Muscle of leg (tissue), 11 donors: ENCODE data around the gene CLEC17A. TPM values are rescaled to one million over a fixed set of nuclear protein-coding genes. Genes with fewer than 3 reads are reported as not detected.
"Not testable (repeated sequence)": the region's sequence is repeated elsewhere in the genome, so short reads cannot be mapped to it uniquely, and the experiment has no call there.

Experiments used
- DNase-seq: peaks from one replicate; pipeline ENCODE4 v3.0.0; 2013
- H3K27ac ChIP-seq: one replicate; pipeline ENCODE4 v1.5.1; 2013; ENCODE audit warnings: mild to moderate bottlenecking, low read length, control low read depth
- H3K27me3 ChIP-seq: one replicate; pipeline ENCODE4 v1.6.1; 2013; ENCODE audit warnings: low read length; ENCODE audit not compliant: control insufficient read depth, insufficient read depth
- H3K36me3 ChIP-seq: one replicate; pipeline ENCODE4 v1.6.1; 2013; ENCODE audit warnings: low read length; ENCODE audit not compliant: control insufficient read depth, insufficient read depth
- H3K4me1 ChIP-seq: one replicate; pipeline ENCODE4 v1.6.1; 2013; ENCODE audit warnings: low read length; ENCODE audit not compliant: control insufficient read depth, insufficient read depth
- H3K4me3 ChIP-seq: one replicate; pipeline ENCODE4 v1.5.1; 2013; ENCODE audit warnings: low read length, control low read depth
- H3K9me3 ChIP-seq: replicated peaks from 2 replicates; pipeline ENCODE4 v1.6.1; 2013; ENCODE audit warnings: low read depth, low read length; ENCODE audit not compliant: control insufficient read depth
- WGBS: methylation state at CpG from one replicate; pipeline ENCODE4 v1.1.5; 2013; ENCODE audit warnings: missing lambda C conversion rate; ENCODE audit not compliant: insufficient coverage; 5-methylcytosine and 5-hydroxymethylcytosine counted together
- polyA plus RNA-seq, 8 donors: library from polyadenylated mRNA; unstranded; fragments of 120-200 nt; gene quantifications; one replicate each; pipeline versions ENCODE4 v1.2.1 to v1.2.3, GENCODE V29; 2013; ENCODE audit warnings: inconsistent platforms in 1 of 8, low replicate concordance in 1 of 8; ENCODE audit not compliant: insufficient read length in 8 of 8, insufficient read depth in 1 of 8
- total RNA-seq: library from RNA; stranded (reverse); fragments of 120-200 nt; gene quantifications from one replicate; pipeline ENCODE4 v1.2.4, GENCODE V29; 2013

Gene CLEC17A
- total and polyA plus RNA-seq, 9 donors, result 0.09 to 0.19 (median 0.12) TPM; not detected in 4

DNA sequence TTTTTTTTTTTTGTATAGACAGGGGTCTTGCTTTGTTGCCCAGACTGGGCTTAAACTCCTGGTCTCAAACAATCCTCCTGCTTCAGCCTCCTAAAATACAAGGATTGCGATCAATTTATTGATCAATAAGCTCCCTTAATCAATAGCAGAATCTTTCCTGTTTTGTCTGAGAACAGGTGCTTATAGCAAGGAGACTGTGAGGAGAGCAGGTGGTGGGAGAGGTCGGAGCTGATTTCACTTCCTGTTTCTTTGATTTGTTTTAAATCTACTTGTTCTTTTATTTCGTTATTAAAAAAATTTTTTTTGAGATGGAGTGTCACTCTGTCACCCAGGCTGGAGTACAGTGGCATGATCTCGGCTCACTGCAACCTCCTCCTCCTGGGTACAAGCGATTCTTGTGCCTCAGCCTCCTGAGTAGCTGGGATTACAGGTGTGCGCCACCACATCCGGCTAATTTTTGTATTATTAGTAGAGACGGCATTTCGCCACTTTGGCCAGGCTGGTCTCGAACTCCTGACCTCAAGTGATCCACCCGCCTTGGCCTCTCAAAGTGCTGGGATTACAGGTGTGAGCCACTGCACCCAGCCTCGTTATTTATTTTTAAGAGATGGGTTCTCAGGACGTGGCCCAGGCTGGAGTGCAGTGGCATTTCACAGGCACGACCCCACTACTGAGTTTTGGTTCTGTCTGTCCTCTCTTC is 30.7 kb downstream of the CLEC17A start:
- H3K36me3 ChIP-seq, H3K9me3 ChIP-seq, DNase-seq, H3K4me1 ChIP-seq, H3K27me3 ChIP-seq, H3K4me3 ChIP-seq, H3K27ac ChIP-seq: not testable (repeated sequence)
- WGBS, result 83% methylated on average over 5 of the region's 14 CpGs

DNA sequence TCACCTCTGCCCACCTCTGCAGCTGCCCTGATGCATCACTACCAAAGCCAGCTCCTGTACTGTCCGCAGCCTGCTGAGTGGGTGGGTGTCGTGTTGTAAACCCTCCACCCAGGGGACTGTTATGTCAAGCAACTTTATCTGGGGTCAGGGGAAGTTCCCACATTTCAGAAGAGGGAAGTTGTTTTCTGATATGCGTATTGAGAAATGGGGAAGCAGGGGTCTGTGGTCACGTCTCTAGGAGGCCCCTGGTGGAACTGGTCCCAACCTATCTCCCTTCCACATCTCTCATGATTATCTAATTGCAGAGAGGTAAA is 31.2 kb downstream of the CLEC17A start:
- Histone ChIP-seq H3K27me3 (no peaks in the 10 kb centered on the region), H3K9me3 (no peaks in the 10 kb centered on the region), H3K4me3 (no peak overlapping the region), H3K27ac (no peak overlapping the region), H3K4me1 (no peaks in the 10 kb centered on the region), H3K36me3 (no peaks in the 10 kb centered on the region)
- no CpG with 5 or more reads among the region's 4 CpGs for WGBS
- DNase-seq, result peak; percentile 30

DNA sequence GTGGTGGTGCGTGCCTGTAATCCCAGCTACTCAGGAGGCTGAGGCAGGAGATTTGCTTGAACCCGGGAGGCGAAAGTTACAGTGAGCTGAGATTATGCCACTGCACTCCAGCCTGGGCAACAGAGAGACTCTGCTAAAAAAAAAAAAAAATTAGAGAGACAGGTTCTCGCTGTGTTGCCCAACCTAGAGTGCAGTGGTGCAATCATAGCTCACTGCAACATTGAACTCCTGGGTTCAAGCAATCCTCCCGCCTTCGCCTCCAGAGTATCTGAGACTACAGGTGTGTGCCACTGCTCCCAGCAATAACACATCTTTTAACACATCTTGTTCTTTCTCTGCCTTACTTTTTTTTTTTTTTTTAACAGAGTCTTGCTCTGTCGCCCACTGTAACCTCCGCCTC is 32.7 kb downstream of the CLEC17A start:
- H3K36me3 ChIP-seq, result no peaks in the 10 kb centered on the region

DNA sequence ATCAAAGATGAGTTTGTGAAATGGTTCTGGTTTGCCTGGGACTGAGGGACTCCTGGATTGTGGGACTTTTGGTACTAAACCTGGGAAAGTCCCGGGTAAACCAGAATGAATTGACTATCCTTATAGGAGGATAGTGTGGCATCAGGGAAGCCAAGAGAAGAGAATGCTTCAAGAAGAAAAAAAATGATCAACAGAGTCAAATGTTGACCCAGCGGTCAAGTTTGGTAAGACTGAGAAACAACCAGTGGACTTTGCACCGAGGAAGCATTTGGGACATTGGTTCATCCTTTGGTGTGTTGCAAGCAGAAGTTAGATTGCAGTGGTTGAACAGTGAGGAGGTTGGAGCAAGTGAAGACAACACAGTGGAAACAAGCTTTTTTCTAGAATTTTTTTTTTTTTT is 33.5 kb downstream of the CLEC17A start:
- Histone ChIP-seq H3K27ac (no peak overlapping the region), H3K36me3 (no peaks in the 10 kb centered on the region), H3K4me3 (no peak overlapping the region), H3K9me3 (peaks cover 2% of the 10 kb centered on the region), H3K4me1 (no peaks in the 10 kb centered on the region), H3K27me3 (no peaks in the 10 kb centered on the region)
- WGBS, result 85% methylated on average over 3 of the region's 3 CpGs
- DNase-seq, result no peak

More for the DNA sequence above, 32.7 kb downstream of the CLEC17A start:
- WGBS, result 97% methylated on average over 5 of the region's 8 CpGs
- Histone ChIP-seq H3K4me3 (no peak overlapping the region), H3K27ac (no peak overlapping the region), H3K27me3 (no peaks in the 10 kb centered on the region), H3K9me3 (peaks cover 2% of the 10 kb centered on the region), H3K4me1 (no peaks in the 10 kb centered on the region)
- no peak for DNase-seq

DNA sequence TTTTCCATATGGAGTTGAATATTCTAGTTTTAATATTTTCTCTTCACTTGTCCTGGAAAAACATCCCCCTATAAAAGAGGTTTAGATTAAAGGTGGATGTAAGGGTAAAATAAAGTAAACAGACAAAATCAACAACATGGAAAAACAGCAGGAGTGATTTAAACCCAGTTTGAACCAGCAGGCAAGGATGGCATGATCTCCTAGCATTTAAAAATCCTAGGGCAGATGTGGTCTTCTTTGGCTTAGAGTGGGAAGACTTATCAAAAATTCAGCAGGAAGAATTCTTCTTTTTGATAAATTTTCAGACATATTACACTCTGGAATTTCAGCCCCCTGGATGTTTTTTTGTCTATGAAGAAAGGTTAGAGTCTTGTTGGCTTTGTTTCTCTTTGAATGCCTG is 36.5 kb downstream of the CLEC17A start:
- Histone ChIP-seq H3K9me3 (peaks cover 2% of the 10 kb centered on the region), H3K27me3 (no peaks in the 10 kb centered on the region), H3K27ac (no peak overlapping the region), H3K4me3 (no peak overlapping the region), H3K36me3 (no peaks in the 10 kb centered on the region), H3K4me1 (no peaks in the 10 kb centered on the region)
- DNase-seq, result no peak

DNA sequence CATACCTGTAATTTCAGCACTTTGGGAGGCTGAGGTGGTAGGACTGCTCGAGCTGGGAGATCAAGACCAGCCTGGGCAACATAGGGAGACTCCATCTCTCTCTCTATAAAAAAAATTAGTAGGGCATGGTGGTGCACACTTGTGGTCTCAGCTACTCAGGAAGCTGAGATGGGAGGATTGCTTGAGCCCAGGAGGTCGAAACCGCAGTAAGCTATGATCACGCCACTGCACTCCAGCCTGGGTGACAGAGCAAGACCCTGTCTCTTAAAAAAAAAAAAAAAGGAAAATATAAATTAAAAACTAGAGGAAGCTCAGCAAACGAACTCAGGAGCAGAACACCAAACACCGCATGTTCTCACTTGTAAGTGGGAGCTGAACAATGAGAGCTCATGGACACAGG is 41.6 kb downstream of the CLEC17A start:
- WGBS, result 78% methylated on average over 2 of the region's 6 CpGs
- not testable (repeated sequence) for H3K27me3 ChIP-seq, H3K4me1 ChIP-seq, H3K27ac ChIP-seq, H3K4me3 ChIP-seq, DNase-seq, H3K36me3 ChIP-seq, H3K9me3 ChIP-seq

DNA sequence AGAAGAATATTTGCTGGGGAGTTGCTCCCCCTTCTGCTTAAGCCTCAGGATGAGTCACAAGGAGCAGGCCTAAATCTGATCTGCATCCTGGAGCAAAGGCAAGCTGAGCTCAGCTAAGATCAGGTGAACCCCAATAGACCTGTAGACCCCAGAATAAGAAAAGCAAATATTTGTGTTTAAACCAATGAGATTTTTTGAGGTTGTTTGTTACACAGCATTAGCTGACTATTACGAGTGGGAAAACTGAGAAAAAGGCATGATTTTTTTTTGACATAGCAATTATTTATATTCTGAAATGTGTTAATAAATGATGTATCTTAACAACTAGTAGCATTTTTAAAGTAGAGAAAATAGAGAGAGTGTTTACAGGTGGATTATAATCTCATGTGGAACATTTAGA is 46.7 kb downstream of the CLEC17A start:
- no peaks in the 10 kb centered on the region for H3K36me3 ChIP-seq

DNA sequence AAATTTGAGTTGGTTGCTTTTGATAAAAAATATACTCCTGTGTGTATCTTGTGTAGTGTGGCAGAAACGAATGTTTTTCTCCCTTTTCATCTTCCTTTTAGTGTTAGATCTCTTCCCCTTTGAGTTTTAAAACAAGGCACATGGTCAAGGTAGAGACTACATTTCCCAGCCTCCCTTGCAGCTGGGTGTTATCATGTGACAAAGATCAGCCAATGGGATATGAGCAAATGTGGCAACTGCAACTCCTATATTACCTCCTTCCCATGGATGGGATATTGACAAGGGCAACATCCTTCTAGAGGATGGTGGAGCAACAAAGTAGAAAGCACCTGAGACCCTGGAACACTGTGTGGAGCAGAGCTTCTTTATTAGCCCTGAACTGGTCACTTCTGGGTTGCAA is 49.4 kb downstream of the CLEC17A start:
- Histone ChIP-seq H3K27ac (no peak overlapping the region), H3K4me3 (no peak overlapping the region), H3K36me3 (no peaks in the 10 kb centered on the region), H3K9me3 (no peaks in the 10 kb centered on the region), H3K4me1 (no peaks in the 10 kb centered on the region), H3K27me3 (no peaks in the 10 kb centered on the region)
- WGBS, result no CpG with 5 or more reads among the region's 1 CpG
- peak; percentile 1 for DNase-seq

More for the DNA sequence above, 46.7 kb downstream of the CLEC17A start:
- no peaks in the 10 kb centered on the region for H3K4me1 ChIP-seq
- H3K27me3 ChIP-seq, result no peaks in the 10 kb centered on the region
- H3K4me3 ChIP-seq, result no peak overlapping the region
- no peak overlapping the region for H3K27ac ChIP-seq
- H3K9me3 ChIP-seq, result no peaks in the 10 kb centered on the region
- no CpG with 5 or more reads among the region's 1 CpG for WGBS
- no peak for DNase-seq

DNA sequence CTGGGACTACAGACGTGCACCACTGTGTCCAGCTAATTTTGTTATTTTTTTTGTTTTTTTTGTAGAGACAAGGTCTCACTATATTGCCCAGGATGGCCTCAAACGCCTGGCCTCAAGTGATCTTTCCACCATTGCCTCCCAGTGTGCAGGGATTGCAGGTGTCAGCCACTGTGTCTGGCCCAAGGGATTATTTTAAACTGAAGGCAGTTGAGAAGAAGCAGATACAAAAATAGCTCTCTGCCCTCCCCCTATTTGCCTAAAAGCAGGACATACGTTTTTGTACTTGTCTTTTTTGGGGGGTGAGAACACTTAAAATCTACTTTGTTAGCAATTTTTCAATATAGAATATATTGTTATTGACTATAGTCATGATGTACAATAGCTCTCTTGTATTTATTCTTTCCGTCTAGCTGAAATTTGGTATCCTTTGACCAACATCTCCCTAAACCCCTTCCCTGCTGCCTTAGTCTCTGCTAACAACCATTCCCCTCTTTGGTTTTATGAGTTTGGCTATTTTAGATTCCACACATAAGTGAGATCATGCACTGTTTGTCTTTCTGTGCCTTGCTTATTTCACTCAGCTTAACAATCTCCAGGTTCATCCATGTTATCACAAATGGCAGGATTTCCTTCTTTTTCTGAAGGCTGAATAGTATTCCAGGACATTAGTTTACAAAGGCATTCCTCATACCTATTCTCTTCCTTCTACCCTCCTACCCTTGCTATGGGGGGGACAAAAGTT is 56.8 kb downstream of the CLEC17A start:
- H3K4me3 ChIP-seq, result no peak overlapping the region

DNA sequence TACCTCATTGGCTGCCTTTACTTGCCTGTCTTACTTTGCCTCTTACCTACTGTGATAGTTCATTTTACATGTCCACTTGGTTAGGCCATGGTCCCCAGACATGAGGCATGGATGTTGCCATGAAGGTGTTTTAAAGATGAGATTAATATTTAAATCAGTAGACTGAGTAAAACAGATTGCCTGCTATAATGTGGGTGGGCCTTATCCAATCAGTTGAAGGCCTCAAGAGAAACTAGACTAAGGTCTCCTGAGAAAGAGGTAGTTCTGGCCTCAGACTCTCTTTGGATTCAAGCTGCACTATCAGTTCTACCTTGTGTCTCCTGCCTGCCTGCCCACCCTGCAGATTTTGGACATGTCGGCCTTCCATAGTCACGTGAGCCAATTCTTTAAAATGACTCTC is 65.6 kb downstream of the CLEC17A start:
- Histone ChIP-seq H3K4me3 (no peak overlapping the region), H3K27ac (no peak overlapping the region), H3K4me1 (no peaks in the 10 kb centered on the region), H3K36me3 (no peaks in the 10 kb centered on the region), H3K9me3 (no peaks in the 10 kb centered on the region), H3K27me3 (no peaks in the 10 kb centered on the region)
- no peak for DNase-seq
- WGBS, result 87% methylated on average over 2 of the region's 2 CpGs

More for the DNA sequence above, 56.8 kb downstream of the CLEC17A start:
- H3K27ac ChIP-seq, result no peak overlapping the region
- H3K27me3 ChIP-seq, result no peaks in the 10 kb centered on the region
- DNase-seq, result no peak
- H3K4me1 ChIP-seq, result no peaks in the 10 kb centered on the region
- H3K36me3 ChIP-seq, result no peaks in the 10 kb centered on the region
- WGBS, result 20% methylated on average over 1 of the region's 4 CpGs
- H3K9me3 ChIP-seq, result no peaks in the 10 kb centered on the region
